DND-41 (cell line): ENCODE measurements around the gene CYP2W1.

Experiments used
- ATAC-seq: fragments of 200-7000 bp; cut with Tn5 transposase; 3 replicates; pipeline ENCODE4 v1.9.1; 2021; ENCODE audit warnings: low read depth; ENCODE audit not compliant: insufficient read depth
- DNase-seq: peaks from one replicate; pipeline ENCODE4 v3.0.0-alpha.2; 2020
- H2AFZ ChIP-seq: 2 replicates; pipeline ENCODE4 v1.6.0; 2012; ENCODE audit warnings: low read depth, low read length
- H3K27ac ChIP-seq: 2 replicates; pipeline ENCODE4 v1.5.1; 2012; ENCODE audit warnings: low read length, inconsistent platforms
- H3K27me3 ChIP-seq: fragments of 200-600 bp; sonication (generic); 2 replicates; pipeline ENCODE4 v1.6.0; 2012; ENCODE audit warnings: low read length, mild to moderate bottlenecking, inconsistent platforms; ENCODE audit not compliant: insufficient read depth, poor library complexity
- H3K36me3 ChIP-seq: 2 replicates; pipeline ENCODE4 v1.5.1; 2012; ENCODE audit warnings: low read length, inconsistent platforms; ENCODE audit not compliant: insufficient read depth
- H3K4me1 ChIP-seq: 2 replicates; pipeline ENCODE4 v1.5.1; 2012; ENCODE audit warnings: mild to moderate bottlenecking, low read length; ENCODE audit not compliant: insufficient read depth
- H3K4me2 ChIP-seq: 2 replicates; pipeline ENCODE4 v1.6.0; 2012; ENCODE audit warnings: mild to moderate bottlenecking, moderate library complexity, low read length, inconsistent platforms; ENCODE audit not compliant: insufficient read depth
- H3K4me3 ChIP-seq, 2 experiments: fragments of 200-600 bp in 1 of 2; shearing (Covaris generic) in 1 of 2; 2 replicates each; pipeline ENCODE4 v1.5.1; 2012 to 2016; ENCODE audit warnings: inconsistent platforms in 2 of 2, low read length in 2 of 2, mild to moderate bottlenecking in 2 of 2, low read depth in 1 of 2, moderate library complexity in 1 of 2
- H3K79me2 ChIP-seq: 2 replicates; pipeline ENCODE4 v1.6.0; 2012; ENCODE audit warnings: low read length, inconsistent platforms; ENCODE audit not compliant: insufficient read depth
- H3K9ac ChIP-seq: 2 replicates; pipeline ENCODE4 v1.6.0; 2012; ENCODE audit warnings: low read depth, mild to moderate bottlenecking, inconsistent platforms, low read length, moderate library complexity
- H3K9me3 ChIP-seq: 2 replicates; pipeline ENCODE4 v1.5.1; 2012; ENCODE audit warnings: low read length, moderate library complexity, mild to moderate bottlenecking, inconsistent platforms; ENCODE audit not compliant: insufficient read depth, severe bottlenecking
- H4K20me1 ChIP-seq: 2 replicates; pipeline ENCODE4 v1.6.0; 2012; ENCODE audit warnings: low read length; ENCODE audit not compliant: insufficient read depth
- EZH2 ChIP-seq: IDR thresholded peaks from 3 replicates; pipeline ENCODE4 v1.6.1; 2012; ENCODE audit warnings: borderline replicate concordance, low read depth, mild to moderate bottlenecking, moderate library complexity, low read length, inconsistent platforms; ENCODE audit not compliant: severe bottlenecking
- TF ChIP-seq, protein P1 (sequence below): IDR thresholded peaks from 2 replicates; pipeline ENCODE4 v1.5.1; 2012; ENCODE audit warnings: borderline replicate concordance, low read length, moderate library complexity, mild to moderate bottlenecking; ENCODE audit not compliant: poor library complexity, severe bottlenecking; ENCODE audit errors: extremely low read depth

Gene CYP2W1

DNA sequence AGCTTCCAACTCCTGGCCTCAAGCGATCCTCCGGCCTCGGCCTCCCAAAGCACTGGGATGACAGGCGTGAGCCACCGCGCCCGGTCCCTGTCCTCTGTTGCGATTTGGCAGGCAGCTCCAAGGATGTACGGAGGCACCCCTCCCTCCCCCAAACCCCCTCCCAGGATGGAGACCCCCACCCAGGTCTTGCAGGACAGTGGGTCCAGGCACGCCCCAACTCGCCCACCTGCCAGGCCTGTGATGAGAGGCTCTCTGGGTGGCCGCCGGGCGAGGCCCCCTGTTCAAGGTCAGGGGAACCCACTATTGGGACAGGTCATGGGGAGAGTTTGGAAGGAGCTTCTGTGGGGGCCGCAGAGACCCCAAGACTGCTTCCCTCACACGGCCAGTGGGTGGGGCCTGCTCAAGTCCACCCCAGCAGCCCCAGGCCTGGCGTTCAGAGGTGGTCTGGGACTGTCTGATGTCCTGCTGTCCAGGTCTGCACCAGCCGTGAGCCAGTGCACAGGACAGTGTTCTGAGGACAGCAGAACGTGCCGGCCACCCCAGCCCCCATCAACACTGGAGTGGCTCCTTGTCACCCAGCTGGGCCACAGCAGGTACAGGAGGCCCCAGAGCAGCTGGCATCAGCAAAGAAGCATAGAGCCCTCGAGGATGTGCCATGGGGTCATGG, 31.0 kb upstream of the CYP2W1 start:
- no peak for DNase-seq
- no peak overlapping the region for H3K27ac ChIP-seq
- H3K27me3 ChIP-seq: no peaks in the 10 kb centered on the region
- H4K20me1 ChIP-seq: no peaks in the 10 kb centered on the region; the same call in 1 of the 2 replicates
- no peaks in the 10 kb centered on the region for H3K9me3 ChIP-seq
- H3K4me2 ChIP-seq: no peak overlapping the region
- no peaks in the 10 kb centered on the region for H3K4me1 ChIP-seq
- H3K9ac ChIP-seq: no peak overlapping the region
- ATAC-seq: no peak
- no peaks in the 10 kb centered on the region for H3K79me2 ChIP-seq
- no peaks in the 10 kb centered on the region for H3K36me3 ChIP-seq
- H3K4me3 ChIP-seq: no peak overlapping the region
- no peak overlapping the region for H2AFZ ChIP-seq
- TF ChIP-seq EZH2: no peak
- TF ChIP-seq, protein P1, sequence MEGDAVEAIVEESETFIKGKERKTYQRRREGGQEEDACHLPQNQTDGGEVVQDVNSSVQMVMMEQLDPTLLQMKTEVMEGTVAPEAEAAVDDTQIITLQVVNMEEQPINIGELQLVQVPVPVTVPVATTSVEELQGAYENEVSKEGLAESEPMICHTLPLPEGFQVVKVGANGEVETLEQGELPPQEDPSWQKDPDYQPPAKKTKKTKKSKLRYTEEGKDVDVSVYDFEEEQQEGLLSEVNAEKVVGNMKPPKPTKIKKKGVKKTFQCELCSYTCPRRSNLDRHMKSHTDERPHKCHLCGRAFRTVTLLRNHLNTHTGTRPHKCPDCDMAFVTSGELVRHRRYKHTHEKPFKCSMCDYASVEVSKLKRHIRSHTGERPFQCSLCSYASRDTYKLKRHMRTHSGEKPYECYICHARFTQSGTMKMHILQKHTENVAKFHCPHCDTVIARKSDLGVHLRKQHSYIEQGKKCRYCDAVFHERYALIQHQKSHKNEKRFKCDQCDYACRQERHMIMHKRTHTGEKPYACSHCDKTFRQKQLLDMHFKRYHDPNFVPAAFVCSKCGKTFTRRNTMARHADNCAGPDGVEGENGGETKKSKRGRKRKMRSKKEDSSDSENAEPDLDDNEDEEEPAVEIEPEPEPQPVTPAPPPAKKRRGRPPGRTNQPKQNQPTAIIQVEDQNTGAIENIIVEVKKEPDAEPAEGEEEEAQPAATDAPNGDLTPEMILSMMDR: no peak

DNA sequence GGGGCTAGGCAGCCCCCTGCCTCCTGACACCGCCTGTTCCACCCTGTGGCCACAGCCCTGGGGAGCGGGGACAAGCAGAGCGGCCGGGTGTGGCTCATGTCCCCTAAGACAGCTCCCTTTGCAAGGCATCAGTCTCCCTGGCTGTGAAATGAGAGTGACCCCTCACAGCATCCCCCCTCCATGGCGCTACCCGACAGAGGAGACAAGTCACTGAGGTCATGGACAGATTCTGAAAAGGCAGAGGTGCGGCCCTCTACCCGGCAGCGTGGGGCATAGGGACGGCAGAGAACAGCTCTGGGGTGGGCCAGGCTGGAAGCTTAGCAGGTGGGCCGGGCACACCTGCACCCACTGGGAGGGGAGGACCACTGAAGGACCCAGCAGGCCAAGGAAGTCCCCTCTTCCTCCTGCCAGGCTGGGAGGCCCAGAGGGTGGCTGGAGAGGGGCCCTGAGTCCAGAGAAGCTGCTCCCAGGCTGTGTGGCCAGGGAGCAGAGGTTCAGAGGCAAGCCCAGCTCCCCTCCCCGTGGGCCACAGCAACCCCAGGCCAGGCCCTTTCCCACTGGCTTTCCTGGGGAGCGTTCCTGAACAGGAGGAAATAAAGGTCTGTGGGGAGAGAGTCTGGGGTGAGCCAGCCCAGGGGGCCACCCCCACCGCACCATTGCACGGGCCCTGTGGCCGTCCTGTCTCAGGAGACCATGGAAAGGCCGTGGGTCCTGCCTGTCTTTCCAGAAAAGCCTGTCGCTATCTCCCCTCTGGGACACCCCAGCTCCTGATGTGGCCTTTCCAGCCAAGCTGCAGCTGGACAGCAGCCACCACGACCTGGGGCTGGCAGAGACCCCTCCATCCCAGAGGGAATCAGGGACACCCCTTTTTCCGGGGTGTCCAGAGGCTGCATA, 30.2 kb upstream of the CYP2W1 start:
- Histone ChIP-seq H3K4me3 (no peak overlapping the region), H2AFZ (no peak overlapping the region), H3K27ac (no peak overlapping the region), H3K9me3 (no peaks in the 10 kb centered on the region), H3K9ac (no peak overlapping the region), H3K79me2 (no peaks in the 10 kb centered on the region), H3K27me3 (no peaks in the 10 kb centered on the region), H3K4me1 (no peaks in the 10 kb centered on the region), H3K4me2 (no peak overlapping the region), H3K36me3 (no peaks in the 10 kb centered on the region), H4K20me1 (no peaks in the 10 kb centered on the region; the same call in 1 of the 2 replicates)
- TF ChIP-seq, protein P1: no peak
- no peak for TF ChIP-seq EZH2
- no peak for DNase-seq
- ATAC-seq: no peak

DNA sequence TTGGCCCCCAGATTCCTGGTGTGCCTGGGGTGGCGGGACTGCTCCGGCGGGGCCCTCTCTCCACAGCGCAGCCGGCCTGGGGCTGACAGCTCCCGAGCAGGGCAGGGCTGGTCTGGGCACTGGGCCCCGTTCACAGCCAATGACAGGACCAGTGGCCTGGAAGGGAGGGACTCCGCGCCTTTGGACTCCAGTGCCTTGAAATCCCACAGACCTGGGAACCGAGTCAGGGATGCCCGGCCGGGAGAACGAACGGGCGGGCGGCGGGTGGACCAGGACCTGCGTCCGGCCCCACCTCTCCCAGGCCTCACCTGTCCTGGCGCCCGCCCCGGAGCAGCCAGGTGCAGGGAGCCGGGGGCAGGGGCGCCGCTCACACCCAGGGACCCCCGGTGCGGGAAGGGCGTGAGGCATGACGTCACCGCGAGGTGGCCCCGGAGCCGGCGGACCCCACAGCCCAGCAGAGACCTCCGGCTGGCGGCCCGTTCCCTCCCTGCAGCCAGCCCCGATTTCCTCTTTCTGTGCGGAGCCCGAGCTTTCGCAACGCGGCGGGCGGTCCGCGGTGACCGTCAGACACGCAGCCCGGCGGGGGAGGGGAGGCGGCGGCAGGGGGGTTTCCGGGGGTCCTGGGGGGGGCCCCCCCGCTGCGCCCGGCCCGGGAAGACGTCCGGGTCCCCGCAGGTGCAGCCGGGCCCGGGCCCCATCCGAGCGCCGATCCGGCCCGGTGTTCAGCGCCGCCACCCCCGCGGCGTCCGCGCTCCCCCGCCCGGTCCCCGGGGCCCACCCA, 29.2 kb upstream of the CYP2W1 start:
- Histone ChIP-seq H3K27me3 (no peaks in the 10 kb centered on the region), H3K4me1 (no peaks in the 10 kb centered on the region), H3K9ac (no peak overlapping the region), H3K4me2 (no peak overlapping the region), H3K36me3 (no peaks in the 10 kb centered on the region), H4K20me1 (no peaks in the 10 kb centered on the region; the same call in 1 of the 2 replicates), H3K4me3 (no peak overlapping the region), H2AFZ (no peak overlapping the region), H3K27ac (no peak overlapping the region), H3K79me2 (no peaks in the 10 kb centered on the region), H3K9me3 (no peaks in the 10 kb centered on the region)
- ATAC-seq (no peak), DNase-seq (no peak)
- TF ChIP-seq, protein P1: no peak
- TF ChIP-seq EZH2: no peak
